ENCODE data around the gene CHTOP. TPM values are rescaled to one million over a fixed set of nuclear protein-coding genes. Genes with fewer than 3 reads are reported as not detected.

The CHTOP gene
- total RNA-seq, 1 donor from 2014 or later, result 114 TPM

GRCh38 chr1:153679337-153680119 lies 45.7 kb downstream of the CHTOP start:
- Mint-ChIP-seq H3K36me3 (peaks cover 1% of the 10 kb centered on the region), H3K4me1 (peaks cover 29% of the 10 kb centered on the region), H3K27me3 (ENCODE audit: low read depth) (peaks cover 57% of the 10 kb centered on the region), H3K4me3 (peak overlapping the region; percentile 79), H3K27ac (peak overlapping the region; percentile 56), H3K9me3 (no peaks in the 10 kb centered on the region)
- TF ChIP-seq, protein P1, sequence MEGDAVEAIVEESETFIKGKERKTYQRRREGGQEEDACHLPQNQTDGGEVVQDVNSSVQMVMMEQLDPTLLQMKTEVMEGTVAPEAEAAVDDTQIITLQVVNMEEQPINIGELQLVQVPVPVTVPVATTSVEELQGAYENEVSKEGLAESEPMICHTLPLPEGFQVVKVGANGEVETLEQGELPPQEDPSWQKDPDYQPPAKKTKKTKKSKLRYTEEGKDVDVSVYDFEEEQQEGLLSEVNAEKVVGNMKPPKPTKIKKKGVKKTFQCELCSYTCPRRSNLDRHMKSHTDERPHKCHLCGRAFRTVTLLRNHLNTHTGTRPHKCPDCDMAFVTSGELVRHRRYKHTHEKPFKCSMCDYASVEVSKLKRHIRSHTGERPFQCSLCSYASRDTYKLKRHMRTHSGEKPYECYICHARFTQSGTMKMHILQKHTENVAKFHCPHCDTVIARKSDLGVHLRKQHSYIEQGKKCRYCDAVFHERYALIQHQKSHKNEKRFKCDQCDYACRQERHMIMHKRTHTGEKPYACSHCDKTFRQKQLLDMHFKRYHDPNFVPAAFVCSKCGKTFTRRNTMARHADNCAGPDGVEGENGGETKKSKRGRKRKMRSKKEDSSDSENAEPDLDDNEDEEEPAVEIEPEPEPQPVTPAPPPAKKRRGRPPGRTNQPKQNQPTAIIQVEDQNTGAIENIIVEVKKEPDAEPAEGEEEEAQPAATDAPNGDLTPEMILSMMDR (IDR thresholded peaks at IDR 0.05; ENCODE audit: unreplicated experiment), result no peak
- peak in 1 of 2 experiments; percentile 49 for DNase-seq (ENCODE audit: low spot score in 2 of 2, unreplicated experiment in 2 of 2)

DNA sequence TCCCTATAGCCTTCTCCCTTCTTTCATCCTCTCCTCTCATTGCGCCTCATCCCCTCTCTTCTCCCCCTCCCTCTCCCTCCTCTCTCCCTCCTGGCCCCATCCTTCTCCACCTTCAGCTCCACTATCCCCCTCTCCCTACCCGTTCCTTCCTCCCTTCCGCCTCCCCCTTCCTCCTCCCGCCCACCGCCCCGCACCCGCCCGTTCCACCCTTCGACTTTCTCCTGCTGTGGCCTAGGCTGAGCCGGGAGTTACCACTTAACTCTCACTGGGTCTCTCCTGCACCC lies 46.2 kb downstream of the CHTOP start:
- Mint-ChIP-seq H3K36me3 (peaks cover 1% of the 10 kb centered on the region), H3K4me1 (peaks cover 29% of the 10 kb centered on the region), H3K9me3 (no peaks in the 10 kb centered on the region), H3K27me3 (ENCODE audit: low read depth) (peaks cover 57% of the 10 kb centered on the region), H3K4me3 (peak overlapping the region; percentile 79), H3K27ac (peak overlapping the region; percentile 56)
- TF ChIP-seq, protein P1 (IDR thresholded peaks at IDR 0.05; ENCODE audit: unreplicated experiment), result no peak
- DNase-seq (ENCODE audit: low spot score in 2 of 2, unreplicated experiment in 2 of 2), result no peak

DNA sequence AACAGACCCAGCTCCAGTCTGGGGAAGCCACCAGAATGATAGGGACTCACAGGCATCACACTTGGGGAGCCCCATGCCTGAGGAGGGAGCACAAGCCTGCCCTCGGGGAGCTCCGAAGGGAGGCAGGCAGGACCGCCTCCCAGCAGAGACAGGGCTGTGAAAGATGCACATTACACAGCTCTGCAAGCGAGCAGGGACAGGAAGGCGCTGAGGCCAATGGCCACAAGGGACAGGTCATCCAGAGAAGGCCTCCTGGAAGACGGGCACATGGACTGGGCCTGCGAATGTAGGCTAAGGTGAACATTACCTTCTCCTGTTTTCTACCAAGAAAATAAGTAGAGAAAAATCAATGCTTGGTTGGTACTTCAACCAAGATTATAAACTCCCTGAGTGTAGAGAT lies 48.9 kb downstream of the CHTOP start:
- peaks cover 25% of the 10 kb centered on the region for H3K4me1 Mint-ChIP-seq
- peaks cover 59% of the 10 kb centered on the region for H3K27me3 Mint-ChIP-seq (ENCODE audit: low read depth)
- TF ChIP-seq, protein P1 (IDR thresholded peaks at IDR 0.05; ENCODE audit: unreplicated experiment), result no peak

GRCh38 chr1:153683854-153684253 lies 50.0 kb downstream of the CHTOP start:
- DNase-seq (ENCODE audit: low spot score in 2 of 2, unreplicated experiment in 2 of 2), result no peak
- Mint-ChIP-seq H3K27me3 (ENCODE audit: low read depth) (peaks cover 48% of the 10 kb centered on the region), H3K27ac (no peak overlapping the region), H3K9me3 (no peaks in the 10 kb centered on the region), H3K4me1 (peaks cover 14% of the 10 kb centered on the region), H3K36me3 (peaks cover 1% of the 10 kb centered on the region), H3K4me3 (no peak overlapping the region)
- TF ChIP-seq, protein P1 (IDR thresholded peaks at IDR 0.05; ENCODE audit: unreplicated experiment), result no peak

More for the DNA sequence above, 48.9 kb downstream of the CHTOP start:
- H3K36me3 Mint-ChIP-seq, result peaks cover 1% of the 10 kb centered on the region
- H3K4me3 Mint-ChIP-seq, result no peak overlapping the region
- H3K27ac Mint-ChIP-seq, result no peak overlapping the region
- DNase-seq (ENCODE audit: low spot score in 2 of 2, unreplicated experiment in 2 of 2), result no peak
- H3K9me3 Mint-ChIP-seq, result no peaks in the 10 kb centered on the region

GRCh38 chr1:153684892-153685291 lies 51.0 kb downstream of the CHTOP start:
- Mint-ChIP-seq H3K27me3 (ENCODE audit: low read depth) (peaks cover 42% of the 10 kb centered on the region), H3K4me3 (no peak overlapping the region), H3K36me3 (peaks cover 1% of the 10 kb centered on the region), H3K4me1 (peaks cover 10% of the 10 kb centered on the region), H3K27ac (no peak overlapping the region), H3K9me3 (no peaks in the 10 kb centered on the region)
- TF ChIP-seq, protein P1 (IDR thresholded peaks at IDR 0.05; ENCODE audit: unreplicated experiment), result no peak
- no peak for DNase-seq (ENCODE audit: low spot score in 2 of 2, unreplicated experiment in 2 of 2)
